HepG2 (cell line): ENCODE results near the gene P2RX7. TPM values are rescaled to one million over a fixed set of nuclear protein-coding genes. Genes with fewer than 3 reads are reported as not detected.
A peak's percentile ranks its signal among the peaks of the same experiment; 100 is the strongest.

ENCODE experiments used
- ASH2L ChIP-seq: fragments of 300-600, 200-600 bp; sonication (generic); IDR thresholded peaks from 2 replicates; pipeline ENCODE4 v1.7.0; 2017; ENCODE audit warnings: low read depth, mild to moderate bottlenecking, moderate library complexity, mixed read lengths, low read length; ENCODE audit not compliant: insufficient read length
- ATF7-NPFF ChIP-seq: sonication (generic); formaldehyde crosslinking; IDR thresholded peaks from 2 replicates; pipeline ENCODE4 v1.8.1; 2023; ENCODE audit warnings: mild to moderate bottlenecking, low read depth, missing genetic modification reagents, moderate library complexity
- DMAP1 ChIP-seq: IDR thresholded peaks from 2 replicates; pipeline ENCODE4 v1.6.1; 2016
- DPF2 ChIP-seq: sonication (generic); formaldehyde crosslinking; IDR thresholded peaks from 2 replicates; pipeline ENCODE4 v1.4.0; 2020; ENCODE audit warnings: mild to moderate bottlenecking, low read depth, missing genetic modification reagents, borderline replicate concordance
- HIC2 ChIP-seq: sonication (generic); formaldehyde crosslinking; IDR thresholded peaks from 2 replicates; pipeline ENCODE4 v1.9.0; 2022; ENCODE audit warnings: low read depth, missing genetic modification reagents
- KDM1A ChIP-seq: IDR thresholded peaks from 2 replicates; pipeline ENCODE4 v1.6.1; 2016; ENCODE audit warnings: missing compliant biosample characterization
- MAZ ChIP-seq, 2 experiments: sonication (generic) in 1 of 2; formaldehyde crosslinking in 1 of 2; IDR thresholded peaks; 2 replicates each; pipeline versions ENCODE4 v1.5.0 to v1.6.1; 2012 to 2020; ENCODE audit warnings: low read depth in 2 of 2, mild to moderate bottlenecking in 2 of 2, borderline replicate concordance in 1 of 2, improper control_type of control experiment in 1 of 2, low read length in 1 of 2, missing genetic modification reagents in 1 of 2, moderate library complexity in 1 of 2
- MED13 ChIP-seq: sonication (generic); formaldehyde crosslinking; IDR thresholded peaks from 2 replicates; pipeline ENCODE4 v1.5.0; 2020; ENCODE audit warnings: missing genetic modification reagents
- MYC ChIP-seq: sonication (generic); formaldehyde crosslinking; IDR thresholded peaks from 2 replicates; pipeline ENCODE4 v1.9.0; 2021; ENCODE audit warnings: missing genetic modification reagents, borderline replicate concordance
- NBN ChIP-seq: fragments of 450-650 bp; conservative IDR thresholded peaks from 2 replicates; pipeline ENCODE4 v1.6.1; 2017
- PATZ1 ChIP-seq: sonication (generic); formaldehyde crosslinking; IDR thresholded peaks from 2 replicates; pipeline ENCODE4 v1.4.0; 2020; ENCODE audit warnings: missing genetic modification reagents
- PPARG ChIP-seq: conservative IDR thresholded peaks from 2 replicates; pipeline ENCODE4 v1.6.1; 2016; ENCODE audit warnings: missing biosample characterization, missing genetic modification reagents
- SATB2 ChIP-seq: sonication (generic); formaldehyde crosslinking; IDR thresholded peaks from 2 replicates; pipeline ENCODE4 v1.5.0; 2020; ENCODE audit warnings: missing genetic modification reagents
- SNAPC5 ChIP-seq: sonication (generic); formaldehyde crosslinking; IDR thresholded peaks from 2 replicates; pipeline ENCODE4 v1.8.1; 2023; ENCODE audit warnings: mild to moderate bottlenecking, missing genetic modification reagents, borderline replicate concordance
- SP1 ChIP-seq, 2 experiments: fragments of 450-650 bp in 1 of 2; sonication (generic) in 1 of 2; formaldehyde crosslinking in 1 of 2; IDR thresholded peaks; 2 replicates each; pipeline versions ENCODE4 v1.4.0 to v1.6.1; 2016 to 2020; ENCODE audit warnings: missing genetic modification reagents in 1 of 2
- SRY ChIP-seq: sonication (generic); formaldehyde crosslinking; IDR thresholded peaks from 2 replicates; pipeline ENCODE4 v1.8.0; 2022; ENCODE audit warnings: mild to moderate bottlenecking, missing genetic modification reagents
- THAP11 ChIP-seq: IDR thresholded peaks from 2 replicates; pipeline ENCODE4 v1.6.1; 2016; ENCODE audit warnings: missing biosample characterization, missing genetic modification reagents
- U2AF2 ChIP-seq: fragments of 200-400 bp; formaldehyde crosslinking; IDR thresholded peaks from 2 replicates; pipeline ENCODE4 v1.6.1; 2017; ENCODE audit warnings: low read depth, mild to moderate bottlenecking, low read length
- ZKSCAN1 ChIP-seq: fragments of 150-350 bp; IDR thresholded peaks from 2 replicates; pipeline ENCODE4 v1.6.1; 2014; ENCODE audit warnings: low read length
- ZNF101 ChIP-seq: sonication (generic); formaldehyde crosslinking; IDR thresholded peaks from 2 replicates; pipeline ENCODE4 v1.4.0; 2020; ENCODE audit warnings: mild to moderate bottlenecking, low read depth, missing genetic modification reagents, borderline replicate concordance
- ZNF292 ChIP-seq: sonication (generic); formaldehyde crosslinking; IDR thresholded peaks from 2 replicates; pipeline ENCODE4 v1.8.1; 2022; ENCODE audit warnings: mild to moderate bottlenecking, low read depth, missing genetic modification reagents, borderline replicate concordance
- ZNF3 ChIP-seq: IDR thresholded peaks from 2 replicates; pipeline ENCODE4 v1.7.0; 2017; ENCODE audit warnings: inconsistent platforms
- ZNF616 ChIP-seq: sonication (generic); formaldehyde crosslinking; IDR thresholded peaks from 2 replicates; pipeline ENCODE4 v1.5.0; 2020; ENCODE audit warnings: low read depth, mild to moderate bottlenecking, missing genetic modification reagents
- ZNF691 ChIP-seq: sonication (generic); formaldehyde crosslinking; IDR thresholded peaks from 2 replicates; pipeline ENCODE4 v1.4.0; 2020; ENCODE audit warnings: missing genetic modification reagents, low read depth, mild to moderate bottlenecking, borderline replicate concordance
- ZSCAN30 ChIP-seq: sonication (generic); formaldehyde crosslinking; IDR thresholded peaks from 2 replicates; pipeline ENCODE4 v1.5.0; 2020; ENCODE audit warnings: mild to moderate bottlenecking, missing genetic modification reagents
- ZSCAN31 ChIP-seq: sonication (generic); formaldehyde crosslinking; IDR thresholded peaks from 2 replicates; pipeline ENCODE4 v1.5.0; 2020; ENCODE audit warnings: low read depth, mild to moderate bottlenecking, missing genetic modification reagents
- polyA plus RNA-seq, 8 experiments: library from polyadenylated mRNA; depleted of rRNA in 3 of 8; stranded (reverse) in 7 of 8; unstranded in 1 of 8; fragments of >200 nt; fragmentation: Illumina TruSeq in 4 of 8; extraction: Trizol in 4 of 8; gene quantifications; 2 replicates each; pipeline versions ENCODE4 v1.2.1 to v1.2.3, GENCODE V29; 2011 to 2016; ENCODE audit warnings: low read depth in 4 of 8, missing spikeins in 1 of 8, mixed read lengths in 1 of 8; ENCODE audit not compliant: insufficient read depth in 1 of 8
- total RNA-seq, 5 experiments: library from RNA; depleted of rRNA; stranded (reverse); fragments of >200 nt; fragmentation: Illumina TruSeq; extraction: Trizol; gene quantifications; 2 replicates each; pipeline ENCODE4 v1.2.3, GENCODE V29; 2016; ENCODE audit warnings: low read depth in 1 of 5

P2RX7 gene
- total and polyA plus RNA-seq, 2 of the 13 experiments (the other 11 are each of a cell fraction or from before 2014, with no cell fraction given) = 0.13 to 0.73 TPM

GRCh38 chr12:121089031-121089812 is 43.5 kb upstream of the P2RX7 start (continued):
- TF ChIP-seq HIC2 (no peak), ATF7-NPFF (0 out of 2 replicates have a peak, but pooled peaks have one; percentile 40), MED13 (no peak), SP1 (IDR thresholded peaks at IDR 0.05) (no peak), SP1 (CRISPR knock-in tag; IDR thresholded peaks at IDR 0.05) (no peak), DPF2 (no peak), PATZ1 (CRISPR knock-in tag) (peak; percentile 13; the same call in 1 of the 2 replicates), PPARG (peak; percentile 26; the same call in 1 of the 2 replicates), KDM1A (CRISPR knock-in tag) (0 out of 2 replicates have a peak, but pooled peaks have one; percentile 24), SNAPC5 (CRISPR knock-in tag) (no peak), THAP11 (CRISPR knock-in tag) (peak; percentile 73), MAZ (IDR thresholded peaks at IDR 0.05; ENCODE audit: borderline replicate concordance, low read depth, low read length) (no peak), MAZ (CRISPR knock-in tag; IDR thresholded peaks at IDR 0.05; ENCODE audit: low read depth) (0 out of 2 replicates have a peak, but pooled peaks have one; percentile 36), MYC (CRISPR knock-in tag) (peak; percentile 78), ZSCAN31 (CRISPR knock-in tag) (0 out of 2 replicates have a peak, but pooled peaks have one; percentile 41), SRY (CRISPR knock-in tag) (no peak), ZNF691 (CRISPR knock-in tag) (0 out of 2 replicates have a peak, but pooled peaks have one; percentile 51), ASH2L (no peak), ZKSCAN1 (no peak), ZNF3 (CRISPR knock-in tag) (no peak), ZSCAN30 (CRISPR knock-in tag) (no peak), ZNF616 (CRISPR knock-in tag) (no peak), ZNF292 (CRISPR knock-in tag) (peak; percentile 80; the same call in 1 of the 2 replicates), U2AF2 (no peak), SATB2 (CRISPR knock-in tag) (no peak), NBN (no peak), DMAP1 (no peak; the same call in 1 of the 2 replicates), ZNF101 (CRISPR knock-in tag) (no peak)
